ENCODE results near the gene GRHL1. TPM values are rescaled to one million over a fixed set of nuclear protein-coding genes. Genes with fewer than 3 reads are reported as not detected.

Gene GRHL1
- polyA plus RNA-seq, 1 of the 3 experiments (the other 2 are of a cell fraction): 1.0 TPM

DNA sequence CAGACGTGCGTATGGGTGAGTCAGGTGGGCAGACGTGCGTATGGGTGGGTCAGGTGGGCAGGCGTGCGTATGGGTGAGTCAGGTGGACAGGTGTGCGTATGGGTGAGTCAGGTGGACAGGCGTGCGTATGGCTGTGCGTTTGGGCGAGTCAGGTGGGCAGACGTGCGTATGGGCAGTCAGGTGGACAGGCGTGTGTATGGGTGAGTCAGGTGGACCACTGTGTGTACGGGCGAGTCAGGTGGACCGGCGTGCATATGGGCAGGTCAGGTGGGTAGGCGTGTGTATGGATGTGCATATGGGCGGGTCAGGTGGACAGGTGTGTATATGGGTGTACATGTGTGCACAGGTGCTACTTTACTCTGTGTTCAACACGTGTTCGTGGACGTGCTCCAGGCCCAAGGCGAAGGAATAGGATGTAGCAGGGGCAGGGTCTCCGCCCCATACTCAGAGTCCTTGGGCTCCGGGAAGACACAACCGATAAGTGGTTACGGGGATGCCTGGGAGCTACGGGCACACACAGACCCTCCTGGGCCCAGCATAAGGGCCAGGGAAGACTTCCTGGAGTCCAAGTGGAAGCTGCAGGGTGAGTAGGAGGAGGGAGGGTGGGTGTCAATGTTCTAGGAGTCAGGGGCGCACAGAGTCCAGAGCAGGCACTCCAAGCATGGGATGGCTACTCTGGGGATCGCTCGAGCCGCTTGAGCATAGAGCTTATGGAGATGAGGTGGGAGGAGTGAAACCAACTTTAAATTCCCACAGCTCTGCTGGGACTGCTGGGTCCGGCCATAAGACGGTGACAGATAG lies 64.7 kb downstream of the GRHL1 start:
- TF ChIP-seq EZH2phosphoT487 (IDR thresholded peaks at IDR 0.05; ENCODE audit: borderline replicate concordance, low read depth): no peak
- no peak for TF ChIP-seq NFIC (IDR thresholded peaks at IDR 0.05; ENCODE audit: borderline replicate concordance)
- TF ChIP-seq POLR2AphosphoS5 (IDR thresholded peaks at IDR 0.05; ENCODE audit: low read depth, low read length): no peak
- no peak for TF ChIP-seq RAD21 (IDR thresholded peaks at IDR 0.05; ENCODE audit: low read length)
- TF ChIP-seq YY1 (IDR thresholded peaks at IDR 0.05; ENCODE audit: low read depth): no peak
- no peak for TF ChIP-seq SMC3 (IDR thresholded peaks at IDR 0.05; ENCODE audit: low read depth, low read length)
- TF ChIP-seq, protein P1, sequence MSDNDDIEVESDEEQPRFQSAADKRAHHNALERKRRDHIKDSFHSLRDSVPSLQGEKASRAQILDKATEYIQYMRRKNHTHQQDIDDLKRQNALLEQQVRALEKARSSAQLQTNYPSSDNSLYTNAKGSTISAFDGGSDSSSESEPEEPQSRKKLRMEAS (IDR thresholded peaks at IDR 0.05; ENCODE audit: low read depth): no peak
- Histone ChIP-seq H3K79me2 (ENCODE audit: insufficient read depth) (no peaks in the 10 kb centered on the region), H3K9me2 (no peaks in the 10 kb centered on the region), H2AFZ (ENCODE audit: low read depth) (no peak overlapping the region), H3K27ac (ENCODE audit: low read depth in 2 of 2, low read length in 1 of 2) (no peak overlapping the region), H3K36me3 (replicated peaks in 1 of 2; ENCODE audit: control insufficient read depth in 1 of 2, insufficient read depth in 2 of 2, low read length in 1 of 2) (no peaks in the 10 kb centered on the region), H3K9me3 (no peaks in the 10 kb centered on the region; the same call in 1 of the 2 replicates), H4K20me1 (ENCODE audit: insufficient read depth) (no peaks in the 10 kb centered on the region), H3K27me3 (ENCODE audit: insufficient read depth) (peaks cover 6% of the 10 kb centered on the region; the same call in 1 of the 2 replicates), H3K4me3 (ENCODE audit: low read depth in 2 of 2, low read length in 1 of 2) (no peak overlapping the region), H3K4me2 (no peak overlapping the region), H3F3A (replicated peaks; ENCODE audit: insufficient read depth) (no peaks in the 10 kb centered on the region), H3K4me1 (ENCODE audit: control insufficient read depth in 1 of 2, insufficient read depth in 2 of 2, low read depth in 1 of 2, low read length in 1 of 2) (peaks cover 0 to 3% of the 10 kb centered on the region in 2 experiments; a peak in 2 of 4 replicates), H3K9ac (no peak overlapping the region)
- CTCF ChIA-PET: interaction anchor here (1.4 kb wide), 1 partner anchor 32 kb away, joined by 8 read pairs; no protein-coding TSS in a partner anchor
- 87% methylated on average over 34 of the region's 35 CpGs for WGBS (ENCODE audit: low lambda C conversion rate)
- no peak for DNase-seq
- POLR2A ChIA-PET: no interaction called here

DNA sequence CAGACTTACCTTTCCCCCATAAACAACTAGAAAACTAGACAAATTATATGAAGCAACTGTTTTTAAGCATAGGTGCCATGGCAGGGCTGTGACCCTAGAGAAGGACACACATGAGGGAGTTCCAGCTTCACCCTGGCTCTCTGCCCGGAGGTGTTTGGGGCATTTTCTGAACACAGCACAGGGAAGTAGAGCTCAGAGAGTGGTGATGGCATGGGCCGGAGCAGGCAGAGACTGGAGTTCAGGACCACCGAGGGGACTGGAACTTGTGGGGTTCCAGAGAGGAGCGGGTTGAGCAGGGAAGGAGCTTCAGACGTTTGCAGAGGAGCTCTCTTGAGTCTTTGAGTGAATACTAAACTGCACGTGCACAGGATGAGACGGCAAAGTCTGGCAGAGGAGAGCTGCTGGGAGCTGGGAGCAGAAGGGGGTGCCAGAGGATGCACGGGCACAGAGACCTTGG lies 65.3 kb downstream of the GRHL1 start:
- no peak for DNase-seq
- no peak overlapping the region for H2AFZ ChIP-seq (ENCODE audit: low read depth)
- POLR2A ChIA-PET: no interaction called here
- peaks cover 6% of the 10 kb centered on the region; the same call in 1 of the 2 replicates for H3K27me3 ChIP-seq (ENCODE audit: insufficient read depth)
- peaks cover 0 to 7% of the 10 kb centered on the region in 2 experiments; a peak in 2 of 4 replicates for H3K4me1 ChIP-seq (ENCODE audit: control insufficient read depth in 1 of 2, insufficient read depth in 2 of 2, low read depth in 1 of 2, low read length in 1 of 2)
- no peaks in the 10 kb centered on the region for H4K20me1 ChIP-seq (ENCODE audit: insufficient read depth)
- CTCF ChIA-PET: interaction anchor here (1.4 kb wide), 1 partner anchor 33 kb away, joined by 8 read pairs; no protein-coding TSS in a partner anchor
- H3K9me2 ChIP-seq: no peaks in the 10 kb centered on the region
- H3K9me3 ChIP-seq: no peaks in the 10 kb centered on the region; the same call in 1 of the 2 replicates
- H3K9ac ChIP-seq: no peak overlapping the region
- no peak overlapping the region for H3K4me3 ChIP-seq (ENCODE audit: low read depth in 2 of 2, low read length in 1 of 2)
- WGBS (ENCODE audit: low lambda C conversion rate): 78% methylated on average over 8 of the region's 8 CpGs
- no peaks in the 10 kb centered on the region for H3F3A ChIP-seq (replicated peaks; ENCODE audit: insufficient read depth)
- no peak overlapping the region for H3K27ac ChIP-seq (ENCODE audit: low read depth in 2 of 2, low read length in 1 of 2)
- no peak overlapping the region for H3K4me2 ChIP-seq
- no peaks in the 10 kb centered on the region for H3K36me3 ChIP-seq (replicated peaks in 1 of 2; ENCODE audit: control insufficient read depth in 1 of 2, insufficient read depth in 2 of 2, low read length in 1 of 2)
- TF ChIP-seq RFX5 (IDR thresholded peaks at IDR 0.05; ENCODE audit: low read length) (no peak), RCOR1 (IDR thresholded peaks at IDR 0.05; ENCODE audit: low read length) (no peak), SIN3A (IDR thresholded peaks at IDR 0.05; ENCODE audit: borderline replicate concordance, low read depth, low read length) (no peak), NRF1 (IDR thresholded peaks at IDR 0.05; ENCODE audit: low read depth, low read length) (no peak), TEAD4 (IDR thresholded peaks at IDR 0.05; ENCODE audit: borderline replicate concordance, insufficient read depth) (no peak), USF1 (IDR thresholded peaks at IDR 0.05; ENCODE audit: borderline replicate concordance, low read depth) (no peak), FOSL2 (IDR thresholded peaks at IDR 0.05; ENCODE audit: borderline replicate concordance, low read depth) (no peak), FOXM1 (IDR thresholded peaks at IDR 0.05; ENCODE audit: low read depth) (no peak), REST (IDR thresholded peaks at IDR 0.05; ENCODE audit: low read depth, low read length) (no peak), YY1 (IDR thresholded peaks at IDR 0.05; ENCODE audit: low read depth) (no peak), EZH2phosphoT487 (IDR thresholded peaks at IDR 0.05; ENCODE audit: borderline replicate concordance, low read depth) (no peak), TCF12 (IDR thresholded peaks at IDR 0.05) (no peak), SMC3 (IDR thresholded peaks at IDR 0.05; ENCODE audit: low read depth, low read length) (no peak), CHD2 (IDR thresholded peaks at IDR 0.05; ENCODE audit: low read length, partially characterized antibody) (no peak), RAD21 (IDR thresholded peaks at IDR 0.05; ENCODE audit: low read length) (no peak), RXRA (IDR thresholded peaks at IDR 0.05; ENCODE audit: borderline replicate concordance, low read depth) (no peak)
- TF ChIP-seq, protein P2, sequence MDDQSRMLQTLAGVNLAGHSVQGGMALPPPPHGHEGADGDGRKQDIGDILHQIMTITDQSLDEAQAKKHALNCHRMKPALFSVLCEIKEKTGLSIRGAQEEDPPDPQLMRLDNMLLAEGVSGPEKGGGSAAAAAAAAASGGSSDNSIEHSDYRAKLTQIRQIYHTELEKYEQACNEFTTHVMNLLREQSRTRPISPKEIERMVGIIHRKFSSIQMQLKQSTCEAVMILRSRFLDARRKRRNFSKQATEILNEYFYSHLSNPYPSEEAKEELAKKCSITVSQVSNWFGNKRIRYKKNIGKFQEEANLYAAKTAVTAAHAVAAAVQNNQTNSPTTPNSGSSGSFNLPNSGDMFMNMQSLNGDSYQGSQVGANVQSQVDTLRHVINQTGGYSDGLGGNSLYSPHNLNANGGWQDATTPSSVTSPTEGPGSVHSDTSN (IDR thresholded peaks at IDR 0.05): no peak
- no peaks in the 10 kb centered on the region for H3K79me2 ChIP-seq (ENCODE audit: insufficient read depth)

Data from SK-N-SH (cell line).